IMR-90 (cell line): ENCODE data around the gene ATP5PD. TPM values are rescaled to one million over a fixed set of nuclear protein-coding genes. Genes with fewer than 3 reads are reported as not detected.

Experiments
- ATAC-seq: fragments of 200-7000 bp; cut with Tn5 transposase; 2 replicates; pipeline ENCODE4 v1.9.1; 2020; ENCODE audit warnings: low read depth, mild to moderate bottlenecking, moderate library complexity
- BruUV-seq: library from RNA; stranded (reverse); fragments of 400-500 nt; replicated peaks from 2 replicates; lab custom pipeline; 2021; lab: Mats Ljungman, UMichigan
- CTCF ChIA-PET: fragments of 300-600 bp; formaldehyde crosslinking; extraction: SDS; loops from one replicate; lab custom pipeline; 2021; ENCODE audit warnings: antibody characterized with exemption; lab: Yijun Ruan, JAX
- POLR2A ChIA-PET: fragments of 300-600 bp; sonication (Branson Sonifier 250); formaldehyde crosslinking; loops from one replicate; lab custom pipeline; 2022; ENCODE audit warnings: antibody characterized with exemption; ENCODE audit not compliant: unreplicated experiment; lab: Charles Lee
- DNase-seq: peaks from one replicate; pipeline ENCODE4 v3.0.0; 2013
- H2AFZ ChIP-seq: replicated peaks from 2 replicates; pipeline ENCODE3; 2013; ENCODE audit warnings: low read length, mild to moderate bottlenecking; ENCODE audit not compliant: poor library complexity
- H2AK5ac ChIP-seq: 2 replicates; pipeline ENCODE4 v1.6.1; 2013; ENCODE audit warnings: low read depth, low read length, inconsistent platforms
- H2AK9ac ChIP-seq: replicated peaks from 2 replicates; pipeline ENCODE3; 2013; ENCODE audit warnings: mild to moderate bottlenecking, low read depth, low read length, moderate library complexity; ENCODE audit not compliant: poor library complexity
- H2BK120ac ChIP-seq: 2 replicates; pipeline ENCODE4 v1.6.1; 2013; ENCODE audit warnings: low read depth, low read length, inconsistent platforms
- H2BK15ac ChIP-seq: 3 replicates; pipeline ENCODE4 v1.6.1; 2013; ENCODE audit warnings: low read depth, low read length, inconsistent platforms
- H2BK20ac ChIP-seq: 2 replicates; pipeline ENCODE4 v1.6.1; 2013; ENCODE audit warnings: low read depth, mild to moderate bottlenecking, inconsistent platforms, low read length, moderate library complexity
- H2BK5ac ChIP-seq: 2 replicates; pipeline ENCODE4 v1.6.1; 2013; ENCODE audit warnings: mild to moderate bottlenecking, low read depth, low read length, inconsistent platforms; ENCODE audit not compliant: poor library complexity, severe bottlenecking
- H3K14ac ChIP-seq: replicated peaks from 2 replicates; pipeline ENCODE4 v1.6.1; 2013; ENCODE audit warnings: low read depth, low read length, inconsistent platforms
- H3K18ac ChIP-seq: 2 replicates; pipeline ENCODE4 v1.6.1; 2013; ENCODE audit warnings: low read depth, low read length, control low read depth
- H3K23ac ChIP-seq: 2 replicates; pipeline ENCODE4 v1.6.1; 2013; ENCODE audit warnings: low read depth, low read length, inconsistent platforms
- H3K27ac ChIP-seq: 2 replicates; pipeline ENCODE4 v1.5.1; 2013; ENCODE audit warnings: mild to moderate bottlenecking, control low read depth, low read length; ENCODE audit not compliant: insufficient read depth
- H3K27me3 ChIP-seq: 2 replicates; pipeline ENCODE4 v1.6.1; 2013; ENCODE audit warnings: low read length; ENCODE audit not compliant: control insufficient read depth, insufficient read depth
- H3K36me3 ChIP-seq: 2 replicates; pipeline ENCODE4 v1.6.1; 2013; ENCODE audit warnings: low read length, mixed read lengths; ENCODE audit not compliant: control insufficient read depth, insufficient read depth
- H3K4ac ChIP-seq: 2 replicates; pipeline ENCODE4 v1.6.1; 2013; ENCODE audit warnings: low read depth, low read length, inconsistent platforms
- H3K4me1 ChIP-seq: 2 replicates; pipeline ENCODE4 v1.6.1; 2013; ENCODE audit warnings: low read length, mixed read lengths; ENCODE audit not compliant: control insufficient read depth, insufficient read depth
- H3K4me2 ChIP-seq: 2 replicates; pipeline ENCODE4 v1.6.1; 2013; ENCODE audit warnings: low read depth, mild to moderate bottlenecking, control low read depth, low read length, moderate library complexity
- H3K4me3 ChIP-seq: 2 replicates; pipeline ENCODE4 v1.5.1; 2013; ENCODE audit warnings: low read depth, mild to moderate bottlenecking, control low read depth, low read length, moderate library complexity; ENCODE audit not compliant: insufficient read depth
- H3K56ac ChIP-seq: 2 replicates; pipeline ENCODE4 v1.6.1; 2013; ENCODE audit warnings: low read length, inconsistent platforms; ENCODE audit not compliant: insufficient read depth; ENCODE audit errors: extremely low read depth
- H3K79me1 ChIP-seq, 2 experiments: 2 replicates each; pipeline ENCODE4 v1.6.1; 2013; ENCODE audit warnings: low read length in 2 of 2, inconsistent platforms in 1 of 2, low read depth in 1 of 2
- H3K9ac ChIP-seq: 2 replicates; pipeline ENCODE4 v1.6.1; 2013; ENCODE audit warnings: low read depth, low read length, control low read depth
- H3K9me1 ChIP-seq: 2 replicates; pipeline ENCODE4 v1.6.1; 2013; ENCODE audit warnings: low read length, inconsistent platforms; ENCODE audit not compliant: insufficient read depth
- H3K9me3 ChIP-seq: 2 replicates; pipeline ENCODE4 v1.6.1; 2013; ENCODE audit warnings: low read length; ENCODE audit not compliant: control insufficient read depth, insufficient read depth
- H4K20me1 ChIP-seq: 2 replicates; pipeline ENCODE4 v1.6.1; 2013; ENCODE audit warnings: low read length, inconsistent platforms; ENCODE audit not compliant: insufficient read depth
- H4K5ac ChIP-seq: 2 replicates; pipeline ENCODE4 v1.6.1; 2013; ENCODE audit warnings: mild to moderate bottlenecking, low read depth, low read length, control low read depth
- H4K8ac ChIP-seq, 2 experiments: 2 replicates each; pipeline ENCODE4 v1.6.1; 2013; ENCODE audit warnings: low read depth in 2 of 2, low read length in 2 of 2, control low read depth in 1 of 2, inconsistent platforms in 1 of 2
- H4K91ac ChIP-seq: 2 replicates; pipeline ENCODE4 v1.6.1; 2013; ENCODE audit warnings: low read depth, low read length, inconsistent platforms; ENCODE audit not compliant: insufficient read depth
- BHLHE40 ChIP-seq: fragments of 150-350 bp; IDR thresholded peaks from 2 replicates; pipeline ENCODE4 v1.6.1; 2016; ENCODE audit warnings: mild to moderate bottlenecking, low read depth, low read length
- FOS ChIP-seq: fragments of 150-350 bp; IDR thresholded peaks from 2 replicates; pipeline ENCODE4 v1.6.1; 2016; ENCODE audit warnings: low read depth, low read length
- MAFK ChIP-seq: IDR thresholded peaks from 2 replicates; pipeline ENCODE4 v1.6.1; 2012; ENCODE audit warnings: low read depth, low read length, improper control_type of control experiment
- MAZ ChIP-seq: IDR thresholded peaks from 2 replicates; pipeline ENCODE4 v1.6.1; 2012; ENCODE audit warnings: low read depth, mild to moderate bottlenecking, low read length, improper control_type of control experiment, moderate library complexity, borderline replicate concordance
- MXI1 ChIP-seq: IDR thresholded peaks from 2 replicates; pipeline ENCODE4 v1.6.1; 2012; ENCODE audit warnings: low read depth, mild to moderate bottlenecking, low read length, moderate library complexity, borderline replicate concordance
- NFE2L2 ChIP-seq: fragments of 150-350 bp; IDR thresholded peaks from 2 replicates; pipeline ENCODE4 v1.6.1; 2016; ENCODE audit warnings: low read depth, mild to moderate bottlenecking, low read length
- RAD21 ChIP-seq: IDR thresholded peaks from 2 replicates; pipeline ENCODE4 v1.6.1; 2012; ENCODE audit warnings: low read length, improper control_type of control experiment
- RCOR1 ChIP-seq: IDR thresholded peaks from 2 replicates; pipeline ENCODE4 v1.6.1; 2012; ENCODE audit warnings: mild to moderate bottlenecking, low read length, improper control_type of control experiment; ENCODE audit not compliant: insufficient replicate concordance
- RFX5 ChIP-seq: IDR thresholded peaks from 2 replicates; pipeline ENCODE4 v1.8.0; 2012; ENCODE audit warnings: low read depth, mild to moderate bottlenecking, low read length, moderate library complexity
- SMC3 ChIP-seq: fragments of 150-350 bp; IDR thresholded peaks from 2 replicates; pipeline ENCODE4 v1.6.1; 2016; ENCODE audit warnings: low read depth, mild to moderate bottlenecking, antibody characterized with exemption, low read length, moderate library complexity
- USF2 ChIP-seq: fragments of 150-350 bp; IDR thresholded peaks from 2 replicates; pipeline ENCODE4 v1.6.1; 2017; ENCODE audit warnings: mild to moderate bottlenecking, antibody characterized with exemption, low read length, low read depth
- dilution Hi-C: fragments of 300-500 bp; cut with HindIII; formaldehyde crosslinking; loops from one replicate; pipeline ENCODE4 v1.14.3; 2018; ENCODE audit warnings: low sequenced_read_pairs; ENCODE audit not compliant: unreplicated experiment
- in situ Hi-C: fragments of 300-500 bp; cut with MboI; formaldehyde crosslinking; loops from 3 replicates; pipeline ENCODE4 v1.14.3; 2019; ENCODE audit warnings: low sequenced_read_pairs, inconsistent platforms, mixed read lengths
- intact Hi-C: fragments of 100-400 bp; cut with micrococcal nuclease; formaldehyde crosslinking; loops from 2 replicates; pipeline ENCODE4 v1.10.0; 2022
- polyA plus RNA-seq, 3 experiments: library from polyadenylated mRNA; depleted of rRNA; stranded (reverse); fragments of >200 nt; gene quantifications; 2 replicates each; pipeline ENCODE4 v1.2.3, GENCODE V29; 2012; ENCODE audit warnings: low replicate concordance in 1 of 3
- total RNA-seq: library from RNA; depleted of rRNA; stranded (reverse); fragments of >200 nt; gene quantifications from 2 replicates; pipeline ENCODE4 v1.2.3, GENCODE V29; 2012
- TF ChIP-seq, protein P1 (sequence below): conservative IDR thresholded peaks from 2 replicates; pipeline ENCODE4 v1.5.1; 2012; ENCODE audit warnings: mild to moderate bottlenecking, low read depth, low read length, improper control_type of control experiment
- TF ChIP-seq, protein P2 (sequence below): fragments of 150-350 bp; IDR thresholded peaks from 2 replicates; pipeline ENCODE4 v1.6.1; 2016; ENCODE audit warnings: low read depth, mild to moderate bottlenecking, low read length, moderate library complexity, borderline replicate concordance

ATP5PD gene
- total and polyA plus RNA-seq, 2 of the 4 experiments (the other 2 are of a cell fraction) = 373 to 425 TPM

DNA sequence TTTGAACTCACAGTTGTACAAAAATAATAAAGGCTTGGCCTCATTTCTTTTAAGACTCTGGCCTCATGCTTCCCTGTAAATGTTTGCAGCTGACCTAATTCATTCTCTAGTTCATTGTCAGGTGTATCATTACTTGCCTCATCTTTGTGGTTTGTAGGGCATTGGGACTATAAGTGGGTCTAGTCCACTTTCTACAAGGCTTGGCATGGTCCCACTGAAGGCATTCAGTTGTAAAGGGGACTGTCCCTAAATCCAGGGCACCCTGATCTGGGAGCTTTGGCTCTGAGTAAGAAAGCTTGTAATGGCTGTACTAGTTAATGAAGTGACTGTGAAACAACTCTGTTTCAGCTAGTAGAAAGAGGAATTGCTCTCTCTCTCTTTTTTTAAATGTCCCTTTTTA lies 2.9 kb upstream of the ATP5PD start:
- BruUV-seq = no TSS peak
- in situ Hi-C loops = loop anchor here (25.0 kb wide), 1 partner anchor 363 kb away; the partner anchor contains the start of gene GRB2

More for the DNA sequence above, 2.9 kb upstream of the ATP5PD start:
- Histone ChIP-seq H3K14ac (no peak overlapping the region), H2AK9ac (no peak overlapping the region), H3K9me1 (no peaks in the 10 kb centered on the region), H3K9me3 (no peaks in the 10 kb centered on the region), H4K5ac (no peak overlapping the region), H2BK120ac (no peak overlapping the region), H4K91ac (no peak overlapping the region), H2AFZ (no peak overlapping the region), H2AK5ac (no peak overlapping the region), H3K27ac (no peak overlapping the region), H2BK20ac (no peak overlapping the region), H3K9ac (no peak overlapping the region), H2BK5ac (no peak overlapping the region), H3K27me3 (no peaks in the 10 kb centered on the region), H3K4me3 (no peak overlapping the region), H3K23ac (no peak overlapping the region), H3K56ac (no peak overlapping the region), H3K18ac (no peak overlapping the region), H3K79me1 (peaks cover 19 to 44% of the 10 kb centered on the region in 2 experiments), H4K20me1 (0 out of 2 replicates have a peak, but pooled peaks cover 3% of the 10 kb centered on the region), H3K36me3 (peaks cover 16% of the 10 kb centered on the region), H3K4me2 (no peak overlapping the region), H3K4ac (no peak overlapping the region), H4K8ac (no peak overlapping the region), H3K4me1 (no peaks in the 10 kb centered on the region; the same call in 1 of the 2 replicates), H2BK15ac (no peak overlapping the region)
- TF ChIP-seq RCOR1 (no peak), BHLHE40 (no peak), USF2 (no peak), NFE2L2 (no peak), MAFK (no peak), SMC3 (no peak), RAD21 (no peak), MXI1 (no peak), FOS (no peak), MAZ (no peak), RFX5 (no peak)
- TF ChIP-seq, protein P1, sequence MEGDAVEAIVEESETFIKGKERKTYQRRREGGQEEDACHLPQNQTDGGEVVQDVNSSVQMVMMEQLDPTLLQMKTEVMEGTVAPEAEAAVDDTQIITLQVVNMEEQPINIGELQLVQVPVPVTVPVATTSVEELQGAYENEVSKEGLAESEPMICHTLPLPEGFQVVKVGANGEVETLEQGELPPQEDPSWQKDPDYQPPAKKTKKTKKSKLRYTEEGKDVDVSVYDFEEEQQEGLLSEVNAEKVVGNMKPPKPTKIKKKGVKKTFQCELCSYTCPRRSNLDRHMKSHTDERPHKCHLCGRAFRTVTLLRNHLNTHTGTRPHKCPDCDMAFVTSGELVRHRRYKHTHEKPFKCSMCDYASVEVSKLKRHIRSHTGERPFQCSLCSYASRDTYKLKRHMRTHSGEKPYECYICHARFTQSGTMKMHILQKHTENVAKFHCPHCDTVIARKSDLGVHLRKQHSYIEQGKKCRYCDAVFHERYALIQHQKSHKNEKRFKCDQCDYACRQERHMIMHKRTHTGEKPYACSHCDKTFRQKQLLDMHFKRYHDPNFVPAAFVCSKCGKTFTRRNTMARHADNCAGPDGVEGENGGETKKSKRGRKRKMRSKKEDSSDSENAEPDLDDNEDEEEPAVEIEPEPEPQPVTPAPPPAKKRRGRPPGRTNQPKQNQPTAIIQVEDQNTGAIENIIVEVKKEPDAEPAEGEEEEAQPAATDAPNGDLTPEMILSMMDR = no peak
- TF ChIP-seq, protein P2, sequence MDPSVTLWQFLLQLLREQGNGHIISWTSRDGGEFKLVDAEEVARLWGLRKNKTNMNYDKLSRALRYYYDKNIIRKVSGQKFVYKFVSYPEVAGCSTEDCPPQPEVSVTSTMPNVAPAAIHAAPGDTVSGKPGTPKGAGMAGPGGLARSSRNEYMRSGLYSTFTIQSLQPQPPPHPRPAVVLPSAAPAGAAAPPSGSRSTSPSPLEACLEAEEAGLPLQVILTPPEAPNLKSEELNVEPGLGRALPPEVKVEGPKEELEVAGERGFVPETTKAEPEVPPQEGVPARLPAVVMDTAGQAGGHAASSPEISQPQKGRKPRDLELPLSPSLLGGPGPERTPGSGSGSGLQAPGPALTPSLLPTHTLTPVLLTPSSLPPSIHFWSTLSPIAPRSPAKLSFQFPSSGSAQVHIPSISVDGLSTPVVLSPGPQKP = no peak
- DNase-seq = no peak
- POLR2A ChIA-PET = no interaction called here
- no peak for ATAC-seq
- CTCF ChIA-PET = no interaction called here
- intact Hi-C loops (loop anchor here (5.0 kb wide), 1 partner anchor 87 kb away; no protein-coding TSS in a partner anchor), dilution Hi-C loops (no loop called here)
